IMR-90 (cell line): ENCODE measurements around the gene SLC39A11. TPM values are rescaled to one million over a fixed set of nuclear protein-coding genes. Genes with fewer than 3 reads are reported as not detected.

Experiments
- ATAC-seq: fragments of 200-7000 bp; cut with Tn5 transposase; 2 replicates; pipeline ENCODE4 v1.9.1; 2020; ENCODE audit warnings: low read depth, mild to moderate bottlenecking, moderate library complexity
- BruUV-seq: library from RNA; stranded (reverse); fragments of 400-500 nt; replicated peaks from 2 replicates; lab custom pipeline; 2021; lab: Mats Ljungman, UMichigan
- CTCF ChIA-PET: fragments of 300-600 bp; formaldehyde crosslinking; extraction: SDS; loops from one replicate; lab custom pipeline; 2021; ENCODE audit warnings: antibody characterized with exemption; lab: Yijun Ruan, JAX
- POLR2A ChIA-PET: fragments of 300-600 bp; sonication (Branson Sonifier 250); formaldehyde crosslinking; loops from one replicate; lab custom pipeline; 2022; ENCODE audit warnings: antibody characterized with exemption; ENCODE audit not compliant: unreplicated experiment; lab: Charles Lee
- DNase-seq: peaks from one replicate; pipeline ENCODE4 v3.0.0; 2013
- H2AFZ ChIP-seq: replicated peaks from 2 replicates; pipeline ENCODE3; 2013; ENCODE audit warnings: low read length, mild to moderate bottlenecking; ENCODE audit not compliant: poor library complexity
- H2AK5ac ChIP-seq: 2 replicates; pipeline ENCODE4 v1.6.1; 2013; ENCODE audit warnings: low read depth, low read length, inconsistent platforms
- H2AK9ac ChIP-seq: replicated peaks from 2 replicates; pipeline ENCODE3; 2013; ENCODE audit warnings: mild to moderate bottlenecking, low read depth, low read length, moderate library complexity; ENCODE audit not compliant: poor library complexity
- H2BK120ac ChIP-seq: 2 replicates; pipeline ENCODE4 v1.6.1; 2013; ENCODE audit warnings: low read depth, low read length, inconsistent platforms
- H2BK15ac ChIP-seq: 3 replicates; pipeline ENCODE4 v1.6.1; 2013; ENCODE audit warnings: low read depth, low read length, inconsistent platforms
- H2BK20ac ChIP-seq: 2 replicates; pipeline ENCODE4 v1.6.1; 2013; ENCODE audit warnings: low read depth, mild to moderate bottlenecking, inconsistent platforms, low read length, moderate library complexity
- H2BK5ac ChIP-seq: 2 replicates; pipeline ENCODE4 v1.6.1; 2013; ENCODE audit warnings: mild to moderate bottlenecking, low read depth, low read length, inconsistent platforms; ENCODE audit not compliant: poor library complexity, severe bottlenecking
- H3K14ac ChIP-seq: replicated peaks from 2 replicates; pipeline ENCODE4 v1.6.1; 2013; ENCODE audit warnings: low read depth, low read length, inconsistent platforms
- H3K18ac ChIP-seq: 2 replicates; pipeline ENCODE4 v1.6.1; 2013; ENCODE audit warnings: low read depth, low read length, control low read depth
- H3K23ac ChIP-seq: 2 replicates; pipeline ENCODE4 v1.6.1; 2013; ENCODE audit warnings: low read depth, low read length, inconsistent platforms
- H3K27ac ChIP-seq: 2 replicates; pipeline ENCODE4 v1.5.1; 2013; ENCODE audit warnings: mild to moderate bottlenecking, control low read depth, low read length; ENCODE audit not compliant: insufficient read depth
- H3K27me3 ChIP-seq: 2 replicates; pipeline ENCODE4 v1.6.1; 2013; ENCODE audit warnings: low read length; ENCODE audit not compliant: control insufficient read depth, insufficient read depth
- H3K36me3 ChIP-seq: 2 replicates; pipeline ENCODE4 v1.6.1; 2013; ENCODE audit warnings: low read length, mixed read lengths; ENCODE audit not compliant: control insufficient read depth, insufficient read depth
- H3K4ac ChIP-seq: 2 replicates; pipeline ENCODE4 v1.6.1; 2013; ENCODE audit warnings: low read depth, low read length, inconsistent platforms
- H3K4me1 ChIP-seq: 2 replicates; pipeline ENCODE4 v1.6.1; 2013; ENCODE audit warnings: low read length, mixed read lengths; ENCODE audit not compliant: control insufficient read depth, insufficient read depth
- H3K4me2 ChIP-seq: 2 replicates; pipeline ENCODE4 v1.6.1; 2013; ENCODE audit warnings: low read depth, mild to moderate bottlenecking, control low read depth, low read length, moderate library complexity
- H3K4me3 ChIP-seq: 2 replicates; pipeline ENCODE4 v1.5.1; 2013; ENCODE audit warnings: low read depth, mild to moderate bottlenecking, control low read depth, low read length, moderate library complexity; ENCODE audit not compliant: insufficient read depth
- H3K56ac ChIP-seq: 2 replicates; pipeline ENCODE4 v1.6.1; 2013; ENCODE audit warnings: low read length, inconsistent platforms; ENCODE audit not compliant: insufficient read depth; ENCODE audit errors: extremely low read depth
- H3K79me1 ChIP-seq, 2 experiments: 2 replicates each; pipeline ENCODE4 v1.6.1; 2013; ENCODE audit warnings: low read length in 2 of 2, inconsistent platforms in 1 of 2, low read depth in 1 of 2
- H3K9ac ChIP-seq: 2 replicates; pipeline ENCODE4 v1.6.1; 2013; ENCODE audit warnings: low read depth, low read length, control low read depth
- H3K9me1 ChIP-seq: 2 replicates; pipeline ENCODE4 v1.6.1; 2013; ENCODE audit warnings: low read length, inconsistent platforms; ENCODE audit not compliant: insufficient read depth
- H3K9me3 ChIP-seq: 2 replicates; pipeline ENCODE4 v1.6.1; 2013; ENCODE audit warnings: low read length; ENCODE audit not compliant: control insufficient read depth, insufficient read depth
- H4K20me1 ChIP-seq: 2 replicates; pipeline ENCODE4 v1.6.1; 2013; ENCODE audit warnings: low read length, inconsistent platforms; ENCODE audit not compliant: insufficient read depth
- H4K5ac ChIP-seq: 2 replicates; pipeline ENCODE4 v1.6.1; 2013; ENCODE audit warnings: mild to moderate bottlenecking, low read depth, low read length, control low read depth
- H4K8ac ChIP-seq, 2 experiments: 2 replicates each; pipeline ENCODE4 v1.6.1; 2013; ENCODE audit warnings: low read depth in 2 of 2, low read length in 2 of 2, control low read depth in 1 of 2, inconsistent platforms in 1 of 2
- H4K91ac ChIP-seq: 2 replicates; pipeline ENCODE4 v1.6.1; 2013; ENCODE audit warnings: low read depth, low read length, inconsistent platforms; ENCODE audit not compliant: insufficient read depth
- BHLHE40 ChIP-seq: fragments of 150-350 bp; IDR thresholded peaks from 2 replicates; pipeline ENCODE4 v1.6.1; 2016; ENCODE audit warnings: mild to moderate bottlenecking, low read depth, low read length
- CEBPB ChIP-seq: IDR thresholded peaks from 2 replicates; pipeline ENCODE4 v1.6.1; 2012; ENCODE audit warnings: low read depth, low read length, improper control_type of control experiment
- CHD1 ChIP-seq: IDR thresholded peaks from 2 replicates; pipeline ENCODE4 v1.6.1; 2012; ENCODE audit warnings: low read depth, low read length, improper control_type of control experiment
- ELK1 ChIP-seq: fragments of 150-350 bp; IDR thresholded peaks from 2 replicates; pipeline ENCODE4 v1.6.1; 2016; ENCODE audit warnings: low read depth, mild to moderate bottlenecking, low read length, moderate library complexity, borderline replicate concordance
- FOS ChIP-seq: fragments of 150-350 bp; IDR thresholded peaks from 2 replicates; pipeline ENCODE4 v1.6.1; 2016; ENCODE audit warnings: low read depth, low read length
- MAFK ChIP-seq: IDR thresholded peaks from 2 replicates; pipeline ENCODE4 v1.6.1; 2012; ENCODE audit warnings: low read depth, low read length, improper control_type of control experiment
- MAZ ChIP-seq: IDR thresholded peaks from 2 replicates; pipeline ENCODE4 v1.6.1; 2012; ENCODE audit warnings: low read depth, mild to moderate bottlenecking, low read length, improper control_type of control experiment, moderate library complexity, borderline replicate concordance
- MXI1 ChIP-seq: IDR thresholded peaks from 2 replicates; pipeline ENCODE4 v1.6.1; 2012; ENCODE audit warnings: low read depth, mild to moderate bottlenecking, low read length, moderate library complexity, borderline replicate concordance
- NFE2L2 ChIP-seq: fragments of 150-350 bp; IDR thresholded peaks from 2 replicates; pipeline ENCODE4 v1.6.1; 2016; ENCODE audit warnings: low read depth, mild to moderate bottlenecking, low read length
- POLR2A ChIP-seq: IDR thresholded peaks from 2 replicates; pipeline ENCODE4 v1.6.1; 2012; ENCODE audit warnings: mild to moderate bottlenecking, low read depth, low read length
- RAD21 ChIP-seq: IDR thresholded peaks from 2 replicates; pipeline ENCODE4 v1.6.1; 2012; ENCODE audit warnings: low read length, improper control_type of control experiment
- RCOR1 ChIP-seq: IDR thresholded peaks from 2 replicates; pipeline ENCODE4 v1.6.1; 2012; ENCODE audit warnings: mild to moderate bottlenecking, low read length, improper control_type of control experiment; ENCODE audit not compliant: insufficient replicate concordance
- RFX5 ChIP-seq: IDR thresholded peaks from 2 replicates; pipeline ENCODE4 v1.8.0; 2012; ENCODE audit warnings: low read depth, mild to moderate bottlenecking, low read length, moderate library complexity
- SMC3 ChIP-seq: fragments of 150-350 bp; IDR thresholded peaks from 2 replicates; pipeline ENCODE4 v1.6.1; 2016; ENCODE audit warnings: low read depth, mild to moderate bottlenecking, antibody characterized with exemption, low read length, moderate library complexity
- WGBS, 2 experiments: methylation state at CpG; one replicate each; pipeline versions ENCODE4 v1.1.5 to v1.1.7; 2013; ENCODE audit warnings: missing lambda C conversion rate in 2 of 2; ENCODE audit not compliant: insufficient read length in 1 of 2; ENCODE audit errors: extremely low coverage in 2 of 2; 5-methylcytosine and 5-hydroxymethylcytosine counted together
- dilution Hi-C: fragments of 300-500 bp; cut with HindIII; formaldehyde crosslinking; loops from one replicate; pipeline ENCODE4 v1.14.3; 2018; ENCODE audit warnings: low sequenced_read_pairs; ENCODE audit not compliant: unreplicated experiment
- in situ Hi-C: fragments of 300-500 bp; cut with MboI; formaldehyde crosslinking; loops from 3 replicates; pipeline ENCODE4 v1.14.3; 2019; ENCODE audit warnings: low sequenced_read_pairs, inconsistent platforms, mixed read lengths
- intact Hi-C: fragments of 100-400 bp; cut with micrococcal nuclease; formaldehyde crosslinking; loops from 2 replicates; pipeline ENCODE4 v1.10.0; 2022
- polyA plus RNA-seq, 3 experiments: library from polyadenylated mRNA; depleted of rRNA; stranded (reverse); fragments of >200 nt; gene quantifications; 2 replicates each; pipeline ENCODE4 v1.2.3, GENCODE V29; 2012; ENCODE audit warnings: low replicate concordance in 1 of 3
- total RNA-seq: library from RNA; depleted of rRNA; stranded (reverse); fragments of >200 nt; gene quantifications from 2 replicates; pipeline ENCODE4 v1.2.3, GENCODE V29; 2012
- TF ChIP-seq, protein P1 (sequence below): conservative IDR thresholded peaks from 2 replicates; pipeline ENCODE4 v1.5.1; 2012; ENCODE audit warnings: mild to moderate bottlenecking, low read depth, low read length, improper control_type of control experiment
- TF ChIP-seq, protein P2 (sequence below): fragments of 150-350 bp; IDR thresholded peaks from 2 replicates; pipeline ENCODE4 v1.6.1; 2017; ENCODE audit warnings: mild to moderate bottlenecking, antibody characterized with exemption, low read length, low read depth

The SLC39A11 gene
- total and polyA plus RNA-seq, 2 of the 4 experiments (the other 2 are of a cell fraction), result 8.8 to 14.3 TPM

DNA sequence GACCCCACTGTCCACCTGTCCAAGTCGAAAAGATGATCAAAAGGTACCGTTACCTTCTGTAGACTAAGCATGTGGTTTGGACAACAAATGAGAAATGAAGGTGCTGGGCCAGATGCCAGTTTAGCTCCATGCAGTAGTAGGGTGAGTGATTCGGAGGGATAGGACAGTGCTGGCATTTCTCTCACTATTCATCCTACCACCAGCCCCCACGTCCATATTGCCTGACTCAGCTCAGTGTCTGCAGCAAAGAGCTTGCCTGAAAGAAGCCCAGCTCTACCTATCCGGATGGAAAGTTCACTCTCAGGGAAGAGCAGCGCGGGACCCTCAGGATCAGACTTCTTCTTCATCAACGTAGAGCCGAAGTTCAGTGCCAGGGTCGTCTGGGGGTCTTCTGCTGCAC is 145.0 kb downstream of the SLC39A11 start:
- H3K27me3 ChIP-seq, result no peaks in the 10 kb centered on the region
- H2BK120ac ChIP-seq, result no peak overlapping the region
- no peak overlapping the region for H3K18ac ChIP-seq
- no peak overlapping the region for H2BK15ac ChIP-seq
- H3K14ac ChIP-seq, result no peak overlapping the region
- intact Hi-C loops (no loop called here), in situ Hi-C loops (no loop called here), dilution Hi-C loops (no loop called here)
- WGBS, 2 experiments, result 76% methylated on average over 4 of the region's 10 CpGs; no CpG with 5 or more reads in 1 of the 2 experiments
- no peaks in the 10 kb centered on the region for H4K20me1 ChIP-seq
- no peak overlapping the region for H2AK5ac ChIP-seq
- H4K8ac ChIP-seq, result no peak overlapping the region
- 0 out of 2 replicates have a peak, but pooled peaks cover 1% of the 10 kb centered on the region for H3K36me3 ChIP-seq
- H3K9ac ChIP-seq, result no peak overlapping the region
- ChIA-PET POLR2A (no interaction called here), CTCF (no interaction called here)
- H2BK20ac ChIP-seq, result no peak overlapping the region
- peaks cover 2% of the 10 kb centered on the region; the same call in 1 of the 2 replicates for H3K9me1 ChIP-seq
- no peak overlapping the region for H3K4ac ChIP-seq
- DNase-seq (no peak), ATAC-seq (no peak)
- no peak overlapping the region for H3K4me3 ChIP-seq
- H3K4me1 ChIP-seq, result no peaks in the 10 kb centered on the region
- H2BK5ac ChIP-seq, result no peak overlapping the region
- no peak overlapping the region for H3K23ac ChIP-seq
- H2AK9ac ChIP-seq, result no peak overlapping the region
- H4K5ac ChIP-seq, result no peak overlapping the region
- no peaks in the 10 kb centered on the region; a peak in 1 of 4 replicates for H3K79me1 ChIP-seq
- TF ChIP-seq MXI1 (no peak), POLR2A (no peak), CHD1 (no peak), FOS (no peak), BHLHE40 (no peak), RCOR1 (no peak), CEBPB (no peak), RAD21 (no peak), RFX5 (no peak), NFE2L2 (no peak), MAZ (no peak), MAFK (no peak), ELK1 (no peak), SMC3 (no peak)
- TF ChIP-seq, protein P1, sequence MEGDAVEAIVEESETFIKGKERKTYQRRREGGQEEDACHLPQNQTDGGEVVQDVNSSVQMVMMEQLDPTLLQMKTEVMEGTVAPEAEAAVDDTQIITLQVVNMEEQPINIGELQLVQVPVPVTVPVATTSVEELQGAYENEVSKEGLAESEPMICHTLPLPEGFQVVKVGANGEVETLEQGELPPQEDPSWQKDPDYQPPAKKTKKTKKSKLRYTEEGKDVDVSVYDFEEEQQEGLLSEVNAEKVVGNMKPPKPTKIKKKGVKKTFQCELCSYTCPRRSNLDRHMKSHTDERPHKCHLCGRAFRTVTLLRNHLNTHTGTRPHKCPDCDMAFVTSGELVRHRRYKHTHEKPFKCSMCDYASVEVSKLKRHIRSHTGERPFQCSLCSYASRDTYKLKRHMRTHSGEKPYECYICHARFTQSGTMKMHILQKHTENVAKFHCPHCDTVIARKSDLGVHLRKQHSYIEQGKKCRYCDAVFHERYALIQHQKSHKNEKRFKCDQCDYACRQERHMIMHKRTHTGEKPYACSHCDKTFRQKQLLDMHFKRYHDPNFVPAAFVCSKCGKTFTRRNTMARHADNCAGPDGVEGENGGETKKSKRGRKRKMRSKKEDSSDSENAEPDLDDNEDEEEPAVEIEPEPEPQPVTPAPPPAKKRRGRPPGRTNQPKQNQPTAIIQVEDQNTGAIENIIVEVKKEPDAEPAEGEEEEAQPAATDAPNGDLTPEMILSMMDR, result no peak
- TF ChIP-seq, protein P2, sequence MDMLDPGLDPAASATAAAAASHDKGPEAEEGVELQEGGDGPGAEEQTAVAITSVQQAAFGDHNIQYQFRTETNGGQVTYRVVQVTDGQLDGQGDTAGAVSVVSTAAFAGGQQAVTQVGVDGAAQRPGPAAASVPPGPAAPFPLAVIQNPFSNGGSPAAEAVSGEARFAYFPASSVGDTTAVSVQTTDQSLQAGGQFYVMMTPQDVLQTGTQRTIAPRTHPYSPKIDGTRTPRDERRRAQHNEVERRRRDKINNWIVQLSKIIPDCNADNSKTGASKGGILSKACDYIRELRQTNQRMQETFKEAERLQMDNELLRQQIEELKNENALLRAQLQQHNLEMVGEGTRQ, result no peak
- BruUV-seq, result no TSS peak
- H3K27ac ChIP-seq, result no peak overlapping the region
- H2AFZ ChIP-seq, result no peak overlapping the region
- no peak overlapping the region for H3K4me2 ChIP-seq
- no peak overlapping the region for H4K91ac ChIP-seq
- H3K9me3 ChIP-seq, result no peaks in the 10 kb centered on the region
- H3K56ac ChIP-seq, result no peak overlapping the region
